Measurements from ENCODE around the gene TNFAIP2.
"Not testable (repeated sequence)": the region's sequence is repeated elsewhere in the genome, so short reads cannot be mapped to it uniquely, and the experiment has no call there.

TNFAIP2 gene

DNA sequence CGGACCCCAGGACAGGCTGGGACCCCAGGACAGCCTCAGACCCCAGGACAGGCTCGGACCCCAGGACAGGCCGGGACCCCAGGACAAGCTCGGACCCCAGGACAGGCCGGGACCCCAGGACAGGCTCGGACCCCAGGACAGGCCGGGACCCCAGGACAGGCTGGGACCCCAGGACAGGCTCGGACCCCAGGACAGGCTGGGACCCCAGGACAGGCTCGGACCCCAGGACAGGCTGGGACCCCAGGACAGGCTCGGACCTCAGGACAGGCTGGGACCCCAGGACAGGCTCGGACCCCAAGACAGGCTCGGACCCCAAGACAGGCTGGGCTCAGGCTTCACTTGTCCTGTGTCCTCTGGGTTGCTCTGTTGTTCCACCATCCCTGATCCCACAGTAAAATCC is 32.2 kb downstream of the TNFAIP2 start:
- DNase-seq: not testable (repeated sequence)

DNA sequence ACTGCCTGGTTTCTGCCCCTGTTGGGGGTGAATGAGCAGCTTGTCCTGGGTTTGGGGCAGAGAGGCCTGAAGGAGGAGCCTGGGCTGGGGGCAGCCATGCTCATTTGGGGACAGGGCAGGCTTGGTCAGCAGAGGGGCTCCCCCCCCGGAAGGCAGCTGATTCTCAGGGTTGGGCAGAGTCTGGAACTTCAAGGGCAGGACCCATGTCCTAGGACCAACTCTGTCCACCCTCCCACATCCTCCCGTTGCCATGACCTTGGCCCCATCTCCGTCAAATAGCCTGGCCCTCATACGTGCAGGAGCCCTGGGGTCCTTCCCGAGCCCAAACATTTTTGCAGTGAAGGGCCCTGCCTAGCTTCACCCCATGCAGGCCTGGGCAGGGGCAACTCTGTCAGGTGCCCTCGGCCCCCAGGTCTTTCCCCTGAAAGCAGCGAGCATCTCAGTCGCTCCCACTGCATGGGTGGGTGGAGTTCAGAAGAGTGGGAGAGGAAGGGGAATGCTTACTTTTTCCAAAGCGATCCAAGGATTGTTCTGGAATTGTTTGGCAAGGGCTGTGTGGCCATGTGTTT is 32.6 kb downstream of the TNFAIP2 start:
- no peak for DNase-seq

DNA sequence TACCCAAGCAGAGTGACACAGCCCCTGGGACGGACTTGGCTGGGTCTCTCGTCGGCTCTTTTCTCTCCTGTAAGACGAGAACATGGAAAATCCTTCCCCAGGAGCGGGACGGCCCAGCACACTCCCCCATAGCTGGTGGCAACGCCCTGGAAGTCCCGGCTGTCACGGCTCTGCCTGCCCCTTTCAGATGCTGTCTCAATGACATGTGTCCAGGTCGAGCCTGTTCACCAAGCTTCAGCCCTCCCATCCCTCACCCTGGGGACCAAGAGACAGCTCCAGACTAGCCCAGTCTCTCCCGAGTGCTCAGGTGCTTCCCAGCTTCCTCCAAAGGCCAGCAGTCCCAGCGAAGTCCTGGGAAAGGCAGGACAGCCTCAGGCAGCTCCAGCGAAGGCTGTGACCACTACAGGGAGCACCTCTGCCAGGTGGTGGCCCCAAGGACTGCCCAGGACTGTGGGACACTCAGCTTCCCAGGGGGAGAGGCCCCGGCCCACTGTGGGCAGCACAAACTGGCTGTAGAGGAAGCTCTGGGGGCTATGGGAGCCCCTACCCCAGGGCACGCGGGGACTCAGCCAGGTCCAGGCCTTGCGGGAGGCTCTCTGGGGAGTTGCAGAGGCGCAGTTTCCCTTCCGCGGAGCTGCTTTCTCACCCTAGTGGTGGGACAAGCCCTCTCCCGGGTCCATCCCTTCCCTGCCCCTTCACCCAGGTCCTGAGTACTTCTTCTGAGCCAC is 33.6 kb downstream of the TNFAIP2 start:
- DNase-seq: no peak

DNA sequence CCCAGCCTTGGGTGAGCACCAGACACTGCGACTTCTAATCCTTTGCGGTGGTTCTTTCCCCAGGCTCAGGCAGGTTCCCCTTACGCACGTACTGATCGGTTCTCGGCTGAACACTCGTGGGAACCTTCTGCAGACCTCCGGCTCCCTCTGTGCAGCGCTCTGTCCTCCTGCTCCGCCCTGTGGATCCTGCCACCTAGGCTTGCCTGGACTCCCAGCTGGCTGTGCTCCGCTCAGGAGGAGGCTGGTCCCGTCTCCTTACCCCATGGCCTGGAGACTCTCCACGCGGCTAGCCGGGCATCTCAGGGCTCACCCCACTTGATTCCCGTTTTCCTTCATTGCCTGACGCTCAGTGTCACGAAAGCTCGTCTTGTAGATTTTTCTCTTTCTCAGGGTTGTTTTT is 34.7 kb downstream of the TNFAIP2 start:
- no peak for DNase-seq

DNA sequence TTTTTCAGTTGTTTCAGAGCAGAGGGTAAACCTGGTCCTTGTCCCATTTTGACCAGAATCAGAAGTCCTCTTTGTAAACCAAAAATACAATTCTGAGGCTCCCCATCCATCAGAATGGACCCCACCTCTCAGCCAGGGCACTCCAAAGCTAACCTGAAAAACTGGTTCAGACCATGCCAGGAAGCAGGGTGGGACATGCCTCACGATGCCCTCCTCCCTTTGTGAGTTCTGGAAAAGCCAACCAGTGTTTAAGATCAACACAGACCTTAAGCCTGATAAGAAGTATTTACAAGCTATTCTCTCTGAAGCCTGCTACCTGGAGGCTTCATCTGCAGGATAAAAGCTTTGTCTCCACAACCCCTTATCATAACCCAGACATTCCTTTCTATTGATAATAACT is 35.4 kb downstream of the TNFAIP2 start:
- DNase-seq: no peak

GRCh38 chr14:103160321-103161053 is 37.2 kb downstream of the TNFAIP2 start:
- DNase-seq: no peak

GRCh38 chr14:103161054-103161397 is 37.8 kb downstream of the TNFAIP2 start:
- no peak for DNase-seq

DNA sequence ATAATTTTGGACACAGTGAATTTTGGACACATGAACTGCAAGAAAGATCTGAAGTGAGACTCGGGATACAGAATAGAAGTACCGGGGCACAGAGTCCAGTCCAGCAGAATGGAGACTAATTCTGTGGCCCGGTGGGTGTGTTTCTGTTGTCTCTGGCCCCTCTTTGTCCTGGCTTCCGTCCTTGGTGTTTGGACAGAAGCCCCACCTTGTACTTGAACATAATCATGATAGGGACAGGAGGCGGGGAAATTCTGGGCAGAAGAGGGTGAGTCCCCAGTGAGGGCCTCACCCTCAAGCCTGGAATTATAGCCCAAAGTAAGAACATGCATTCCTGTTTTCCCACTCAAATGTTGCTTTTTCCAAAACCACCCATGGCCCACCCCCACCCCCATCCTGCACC is 39.9 kb downstream of the TNFAIP2 start:
- no peak for DNase-seq

GRCh38 chr14:103164006-103164405 is 40.7 kb downstream of the TNFAIP2 start:
- no peak for DNase-seq

DNA sequence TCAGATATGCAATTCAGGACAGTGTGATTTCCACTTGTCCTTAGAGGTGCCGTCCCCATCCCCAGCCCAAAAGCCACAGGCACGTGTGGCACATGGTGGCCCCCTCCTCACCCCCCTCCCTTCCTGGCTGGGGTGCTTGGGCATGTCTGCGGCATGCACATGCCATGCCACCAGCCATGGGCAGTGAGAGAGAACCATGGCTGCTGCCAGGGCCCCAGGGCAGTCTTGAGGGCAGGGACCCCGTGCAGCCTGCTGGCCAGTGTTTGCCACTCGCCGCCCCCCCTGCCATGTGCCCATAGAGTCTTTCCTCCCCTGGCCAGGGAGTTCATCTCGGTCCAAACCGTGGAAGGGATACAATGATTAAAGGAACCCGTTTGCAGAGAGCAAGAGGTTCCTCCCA is 41.5 kb downstream of the TNFAIP2 start:
- DNase-seq: no peak

- no peak for DNase-seq
Observed at GRCh38 chr14:103165323-103165722, 42.1 kb downstream of the TNFAIP2 start.

DNA sequence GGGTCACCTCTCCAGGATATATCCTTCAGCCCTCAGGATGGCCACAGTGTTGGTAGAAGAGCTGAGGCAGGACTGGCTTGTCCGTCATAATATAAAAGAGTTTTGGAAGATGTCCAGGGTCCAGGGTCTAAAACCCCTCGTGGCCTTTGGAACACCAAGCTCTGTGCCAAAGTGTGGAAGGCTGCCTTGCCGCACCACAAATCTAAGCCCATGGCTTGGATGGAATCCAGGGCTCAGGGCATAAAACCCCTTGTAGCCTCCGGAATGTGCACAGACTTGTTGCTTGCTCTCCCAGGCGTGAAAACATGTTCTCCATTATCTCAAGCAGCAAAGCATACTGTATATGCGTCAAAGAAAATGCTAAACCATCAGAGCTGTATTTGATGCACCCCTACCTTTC is 46.7 kb downstream of the TNFAIP2 start:
- DNase-seq: no peak

DNA sequence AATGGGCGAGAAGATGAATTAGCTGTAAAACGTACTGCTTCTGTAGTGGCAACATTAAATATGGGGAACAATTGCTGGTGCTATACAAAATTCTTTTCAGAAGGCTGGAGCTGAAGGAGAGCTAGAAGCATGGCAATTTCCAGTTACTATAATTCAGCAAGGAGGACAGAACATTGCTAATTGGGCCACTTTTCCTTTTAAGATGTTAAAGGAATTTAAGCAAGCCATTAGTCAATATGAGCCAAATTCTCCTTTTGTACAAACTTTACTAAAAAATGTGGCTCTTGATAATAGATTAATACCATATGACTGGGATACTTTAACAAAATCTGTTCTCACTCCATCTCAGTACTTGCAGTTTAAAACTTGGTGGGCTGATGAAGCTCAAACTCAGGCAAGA is 47.9 kb downstream of the TNFAIP2 start:
- DNase-seq: not testable (repeated sequence)

GRCh38 chr14:103172921-103173320 is 49.7 kb downstream of the TNFAIP2 start:
- no peak for DNase-seq

- DNase-seq: not testable (repeated sequence)
Observed at GRCh38 chr14:103173887-103174286, 50.6 kb downstream of the TNFAIP2 start.

DNA sequence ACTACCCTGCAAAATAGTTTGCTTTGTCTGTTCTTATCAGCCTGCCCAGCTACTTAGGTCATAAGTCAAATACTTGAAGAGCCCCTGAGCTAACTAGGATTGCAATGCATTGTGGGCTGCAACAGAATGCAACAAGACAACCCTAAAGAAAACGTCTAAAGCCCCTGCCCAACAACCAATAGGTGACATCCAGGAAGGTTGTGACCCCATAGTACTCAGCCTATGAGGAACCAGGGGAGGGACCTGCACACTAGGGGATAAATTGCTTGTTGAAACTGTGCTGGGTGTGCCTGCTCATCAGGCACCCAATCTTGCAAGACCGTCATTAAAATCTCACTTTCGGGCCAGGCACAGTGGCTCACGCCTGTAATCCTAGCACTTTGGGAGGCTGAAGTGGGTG is 52.9 kb downstream of the TNFAIP2 start:
- not testable (repeated sequence) for DNase-seq

DNA sequence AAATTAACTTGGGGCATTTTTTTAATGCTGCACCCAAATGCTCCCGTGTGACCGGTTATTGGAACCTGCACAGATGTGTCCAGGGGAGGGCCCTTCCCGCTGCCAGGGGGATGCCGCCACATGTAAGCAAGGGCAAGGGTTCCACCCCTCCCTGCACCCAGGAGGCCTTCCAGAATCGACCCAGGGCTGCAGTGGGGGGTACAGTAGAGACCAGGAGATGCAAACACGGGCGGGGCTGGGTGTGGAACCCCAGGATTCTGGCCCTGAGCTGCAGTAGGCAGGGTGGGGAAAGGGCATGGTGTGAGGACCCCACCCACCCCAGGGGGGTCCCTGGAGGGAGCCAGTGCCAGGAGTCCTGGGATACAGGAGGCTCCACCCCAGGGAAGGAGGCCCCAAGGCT is 54.1 kb downstream of the TNFAIP2 start:
- DNase-seq: no peak

DNA sequence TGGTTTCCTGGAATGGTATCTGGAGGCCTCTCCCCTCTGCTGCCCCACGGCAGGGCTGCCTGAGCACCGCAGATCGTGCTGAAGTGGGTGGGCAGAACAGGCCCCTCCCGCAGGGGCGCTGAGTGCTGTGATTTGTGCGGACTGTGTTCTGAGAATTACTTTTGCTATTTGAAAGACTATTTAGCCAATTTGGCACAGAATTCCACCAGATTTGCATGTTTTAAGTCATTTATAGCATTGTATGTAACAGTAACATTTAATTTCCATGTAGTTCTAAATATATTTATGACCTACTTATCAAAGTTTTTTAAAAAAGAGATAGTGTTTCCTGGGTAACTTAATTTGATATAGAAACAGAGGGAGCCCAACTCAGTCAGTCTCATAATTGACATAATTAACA is 55.3 kb downstream of the TNFAIP2 start:
- DNase-seq: no peak

GRCh38 chr14:103179094-103179493 is 55.8 kb downstream of the TNFAIP2 start:
- no peak for DNase-seq

GRCh38 chr14:103180331-103180730 is 57.1 kb downstream of the TNFAIP2 start:
- DNase-seq: no peak

DNA sequence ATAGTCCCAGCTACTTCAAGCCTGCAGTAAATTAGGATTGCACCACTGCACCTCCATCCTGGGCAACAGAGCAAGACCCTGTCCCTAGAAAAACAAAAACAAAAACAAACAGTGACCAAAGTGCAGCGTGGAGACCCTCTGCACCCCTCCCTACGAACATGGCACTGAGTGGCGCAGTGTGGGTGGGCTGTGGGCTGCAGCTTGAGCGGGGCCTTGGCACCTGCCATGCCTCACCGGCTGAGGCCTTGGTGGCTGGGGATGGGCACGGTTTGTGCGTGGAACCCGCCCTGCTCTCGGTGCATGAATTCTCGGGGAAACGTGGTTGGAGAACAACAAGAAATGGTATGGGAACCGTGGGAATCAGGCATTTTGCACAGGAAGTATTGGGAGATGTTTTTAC is 60.8 kb downstream of the TNFAIP2 start:
- DNase-seq: no peak

- no peak for DNase-seq
Observed at GRCh38 chr14:103185051-103186029, 62.1 kb downstream of the TNFAIP2 start.
